Measurements from ENCODE around the gene SERPINB1.

GRCh38 chr6:2812695-2813094, 29.0 kb downstream of the SERPINB1 start:
- TF ChIP-seq POLR2A (conservative IDR thresholded peaks at IDR 0.05): no peak
- TF ChIP-seq GTF2E2 (tag; IDR thresholded peaks at IDR 0.05): no peak
- TF ChIP-seq SP2 (IDR thresholded peaks at IDR 0.05; ENCODE audit: extremely low read depth, low read depth, low read length, poor library complexity, severe bottlenecking): no peak
- TF ChIP-seq ZNF449 (CRISPR knock-in tag; IDR thresholded peaks at IDR 0.05): no peak
- no peak for TF ChIP-seq BHLHE40 (IDR thresholded peaks at IDR 0.05; ENCODE audit: low read length)
- TF ChIP-seq EZH2 (IDR thresholded peaks at IDR 0.05; ENCODE audit: borderline replicate concordance, low read depth, low read length): no peak
- TF ChIP-seq ELF4 (CRISPR knock-in tag; IDR thresholded peaks at IDR 0.05): no peak
- no peak for TF ChIP-seq BMI1 (IDR thresholded peaks at IDR 0.05; ENCODE audit: low read length)
- TF ChIP-seq THAP12 (CRISPR knock-in tag; IDR thresholded peaks at IDR 0.05): no peak
